IMR-90 (cell line): ENCODE measurements around the gene CASP14. TPM values are rescaled to one million over a fixed set of nuclear protein-coding genes. Genes with fewer than 3 reads are reported as not detected.
"Not testable (repeated sequence)": the region's sequence is repeated elsewhere in the genome, so short reads cannot be mapped to it uniquely, and the experiment has no call there.

Source experiments
- ATAC-seq: fragments of 200-7000 bp; cut with Tn5 transposase; 2 replicates; pipeline ENCODE4 v1.9.1; 2020; ENCODE audit warnings: low read depth, mild to moderate bottlenecking, moderate library complexity
- BruUV-seq: library from RNA; stranded (reverse); fragments of 400-500 nt; replicated peaks from 2 replicates; lab custom pipeline; 2021; lab: Mats Ljungman, UMichigan
- CTCF ChIA-PET: fragments of 300-600 bp; formaldehyde crosslinking; extraction: SDS; loops from one replicate; lab custom pipeline; 2021; ENCODE audit warnings: antibody characterized with exemption; lab: Yijun Ruan, JAX
- POLR2A ChIA-PET: fragments of 300-600 bp; sonication (Branson Sonifier 250); formaldehyde crosslinking; loops from one replicate; lab custom pipeline; 2022; ENCODE audit warnings: antibody characterized with exemption; ENCODE audit not compliant: unreplicated experiment; lab: Charles Lee
- DNase-seq: peaks from one replicate; pipeline ENCODE4 v3.0.0; 2013
- H2AFZ ChIP-seq: replicated peaks from 2 replicates; pipeline ENCODE3; 2013; ENCODE audit warnings: low read length, mild to moderate bottlenecking; ENCODE audit not compliant: poor library complexity
- H2AK5ac ChIP-seq: 2 replicates; pipeline ENCODE4 v1.6.1; 2013; ENCODE audit warnings: low read depth, low read length, inconsistent platforms
- H2AK9ac ChIP-seq: replicated peaks from 2 replicates; pipeline ENCODE3; 2013; ENCODE audit warnings: mild to moderate bottlenecking, low read depth, low read length, moderate library complexity; ENCODE audit not compliant: poor library complexity
- H2BK120ac ChIP-seq: 2 replicates; pipeline ENCODE4 v1.6.1; 2013; ENCODE audit warnings: low read depth, low read length, inconsistent platforms
- H2BK15ac ChIP-seq: 3 replicates; pipeline ENCODE4 v1.6.1; 2013; ENCODE audit warnings: low read depth, low read length, inconsistent platforms
- H2BK20ac ChIP-seq: 2 replicates; pipeline ENCODE4 v1.6.1; 2013; ENCODE audit warnings: low read depth, mild to moderate bottlenecking, inconsistent platforms, low read length, moderate library complexity
- H2BK5ac ChIP-seq: 2 replicates; pipeline ENCODE4 v1.6.1; 2013; ENCODE audit warnings: mild to moderate bottlenecking, low read depth, low read length, inconsistent platforms; ENCODE audit not compliant: poor library complexity, severe bottlenecking
- H3K14ac ChIP-seq: replicated peaks from 2 replicates; pipeline ENCODE4 v1.6.1; 2013; ENCODE audit warnings: low read depth, low read length, inconsistent platforms
- H3K18ac ChIP-seq: 2 replicates; pipeline ENCODE4 v1.6.1; 2013; ENCODE audit warnings: low read depth, low read length, control low read depth
- H3K23ac ChIP-seq: 2 replicates; pipeline ENCODE4 v1.6.1; 2013; ENCODE audit warnings: low read depth, low read length, inconsistent platforms
- H3K27ac ChIP-seq: 2 replicates; pipeline ENCODE4 v1.5.1; 2013; ENCODE audit warnings: mild to moderate bottlenecking, control low read depth, low read length; ENCODE audit not compliant: insufficient read depth
- H3K27me3 ChIP-seq: 2 replicates; pipeline ENCODE4 v1.6.1; 2013; ENCODE audit warnings: low read length; ENCODE audit not compliant: control insufficient read depth, insufficient read depth
- H3K36me3 ChIP-seq: 2 replicates; pipeline ENCODE4 v1.6.1; 2013; ENCODE audit warnings: low read length, mixed read lengths; ENCODE audit not compliant: control insufficient read depth, insufficient read depth
- H3K4ac ChIP-seq: 2 replicates; pipeline ENCODE4 v1.6.1; 2013; ENCODE audit warnings: low read depth, low read length, inconsistent platforms
- H3K4me1 ChIP-seq: 2 replicates; pipeline ENCODE4 v1.6.1; 2013; ENCODE audit warnings: low read length, mixed read lengths; ENCODE audit not compliant: control insufficient read depth, insufficient read depth
- H3K4me2 ChIP-seq: 2 replicates; pipeline ENCODE4 v1.6.1; 2013; ENCODE audit warnings: low read depth, mild to moderate bottlenecking, control low read depth, low read length, moderate library complexity
- H3K4me3 ChIP-seq: 2 replicates; pipeline ENCODE4 v1.5.1; 2013; ENCODE audit warnings: low read depth, mild to moderate bottlenecking, control low read depth, low read length, moderate library complexity; ENCODE audit not compliant: insufficient read depth
- H3K56ac ChIP-seq: 2 replicates; pipeline ENCODE4 v1.6.1; 2013; ENCODE audit warnings: low read length, inconsistent platforms; ENCODE audit not compliant: insufficient read depth; ENCODE audit errors: extremely low read depth
- H3K79me1 ChIP-seq, 2 experiments: 2 replicates each; pipeline ENCODE4 v1.6.1; 2013; ENCODE audit warnings: low read length in 2 of 2, inconsistent platforms in 1 of 2, low read depth in 1 of 2
- H3K9ac ChIP-seq: 2 replicates; pipeline ENCODE4 v1.6.1; 2013; ENCODE audit warnings: low read depth, low read length, control low read depth
- H3K9me1 ChIP-seq: 2 replicates; pipeline ENCODE4 v1.6.1; 2013; ENCODE audit warnings: low read length, inconsistent platforms; ENCODE audit not compliant: insufficient read depth
- H3K9me3 ChIP-seq: 2 replicates; pipeline ENCODE4 v1.6.1; 2013; ENCODE audit warnings: low read length; ENCODE audit not compliant: control insufficient read depth, insufficient read depth
- H4K20me1 ChIP-seq: 2 replicates; pipeline ENCODE4 v1.6.1; 2013; ENCODE audit warnings: low read length, inconsistent platforms; ENCODE audit not compliant: insufficient read depth
- H4K5ac ChIP-seq: 2 replicates; pipeline ENCODE4 v1.6.1; 2013; ENCODE audit warnings: mild to moderate bottlenecking, low read depth, low read length, control low read depth
- H4K8ac ChIP-seq, 2 experiments: 2 replicates each; pipeline ENCODE4 v1.6.1; 2013; ENCODE audit warnings: low read depth in 2 of 2, low read length in 2 of 2, control low read depth in 1 of 2, inconsistent platforms in 1 of 2
- H4K91ac ChIP-seq: 2 replicates; pipeline ENCODE4 v1.6.1; 2013; ENCODE audit warnings: low read depth, low read length, inconsistent platforms; ENCODE audit not compliant: insufficient read depth
- WGBS, 2 experiments: methylation state at CpG; one replicate each; pipeline versions ENCODE4 v1.1.5 to v1.1.7; 2013; ENCODE audit warnings: missing lambda C conversion rate in 2 of 2; ENCODE audit not compliant: insufficient read length in 1 of 2; ENCODE audit errors: extremely low coverage in 2 of 2; 5-methylcytosine and 5-hydroxymethylcytosine counted together
- dilution Hi-C: fragments of 300-500 bp; cut with HindIII; formaldehyde crosslinking; loops from one replicate; pipeline ENCODE4 v1.14.3; 2018; ENCODE audit warnings: low sequenced_read_pairs; ENCODE audit not compliant: unreplicated experiment
- in situ Hi-C: fragments of 300-500 bp; cut with MboI; formaldehyde crosslinking; loops from 3 replicates; pipeline ENCODE4 v1.14.3; 2019; ENCODE audit warnings: low sequenced_read_pairs, inconsistent platforms, mixed read lengths
- intact Hi-C: fragments of 100-400 bp; cut with micrococcal nuclease; formaldehyde crosslinking; loops from 2 replicates; pipeline ENCODE4 v1.10.0; 2022
- polyA plus RNA-seq, 3 experiments: library from polyadenylated mRNA; depleted of rRNA; stranded (reverse); fragments of >200 nt; gene quantifications; 2 replicates each; pipeline ENCODE4 v1.2.3, GENCODE V29; 2012; ENCODE audit warnings: low replicate concordance in 1 of 3
- total RNA-seq: library from RNA; depleted of rRNA; stranded (reverse); fragments of >200 nt; gene quantifications from 2 replicates; pipeline ENCODE4 v1.2.3, GENCODE V29; 2012

CASP14 gene
- total and polyA plus RNA-seq, 2 of the 4 experiments (the other 2 are of a cell fraction): not detected

DNA sequence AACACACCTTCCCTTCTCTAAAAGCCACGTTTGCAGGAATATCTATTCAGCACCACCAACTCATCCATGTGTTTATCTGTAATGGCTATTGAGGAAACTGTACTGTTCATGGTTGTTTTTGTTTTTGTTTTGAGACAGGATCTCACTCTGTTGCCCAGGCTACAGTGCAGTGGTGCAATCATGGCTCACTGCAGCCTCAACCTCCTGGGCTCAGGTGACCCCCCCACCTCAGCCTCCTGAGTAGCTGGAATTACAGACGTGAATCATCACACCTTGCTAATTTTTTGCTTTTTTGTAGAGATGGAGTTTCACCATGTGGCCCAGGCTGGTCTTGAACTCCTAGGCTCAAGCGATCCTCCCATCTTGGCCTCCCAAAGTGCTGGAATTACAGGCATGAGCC is 30.4 kb upstream of the CASP14 start:
- H2BK15ac ChIP-seq, H4K5ac ChIP-seq, dilution Hi-C loops, H3K14ac ChIP-seq, H2BK20ac ChIP-seq, H3K79me1 ChIP-seq, in situ Hi-C loops, H3K36me3 ChIP-seq, H3K4me3 ChIP-seq, H3K27me3 ChIP-seq, H4K20me1 ChIP-seq, POLR2A ChIA-PET, H3K56ac ChIP-seq, CTCF ChIA-PET, H3K4me2 ChIP-seq, H3K18ac ChIP-seq, H2BK120ac ChIP-seq, BruUV-seq, DNase-seq, ATAC-seq, H2AK5ac ChIP-seq, H3K4ac ChIP-seq, H3K23ac ChIP-seq, H3K9me3 ChIP-seq, H2AFZ ChIP-seq, H4K8ac ChIP-seq, H2AK9ac ChIP-seq, H3K9me1 ChIP-seq, H3K4me1 ChIP-seq, H4K91ac ChIP-seq, H2BK5ac ChIP-seq, H3K9ac ChIP-seq, H3K27ac ChIP-seq, intact Hi-C loops: not testable (repeated sequence)
- WGBS, 2 experiments: no CpG with 5 or more reads among the region's 3 CpGs
